Epithelial cell of esophagus (primary cell): ENCODE results near the gene CCDC137.

ENCODE experiments used
- DNase-seq: peaks from one replicate; pipeline ENCODE4 v3.0.0; 2010; ENCODE audit warnings: low read depth
- H3K4me3 ChIP-seq: 2 replicates; pipeline ENCODE4 v1.5.1; 2011; ENCODE audit warnings: mild to moderate bottlenecking, low read length, control low read depth
- CTCF ChIP-seq: IDR thresholded peaks from 2 replicates; pipeline ENCODE4 v1.5.1; 2011; ENCODE audit warnings: low read depth, mild to moderate bottlenecking, low read length, control low read depth, inconsistent platforms; ENCODE audit not compliant: insufficient read depth; ENCODE audit errors: missing control alignments

The CCDC137 gene

GRCh38 chr17:81717049-81717765, 50.7 kb downstream of the CCDC137 start:
- no peak overlapping the region for H3K4me3 ChIP-seq
- no peak for TF ChIP-seq CTCF
- no peak for DNase-seq

GRCh38 chr17:81717766-81718089, 51.2 kb downstream of the CCDC137 start:
- DNase-seq, result no peak
- no peak overlapping the region for H3K4me3 ChIP-seq
- TF ChIP-seq CTCF, result no peak

GRCh38 chr17:81719410-81720266, 53.1 kb downstream of the CCDC137 start:
- H3K4me3 ChIP-seq, result no peak overlapping the region
- no peak for TF ChIP-seq CTCF
- no peak for DNase-seq

GRCh38 chr17:81720267-81721071, 53.9 kb downstream of the CCDC137 start:
- DNase-seq, result no peak
- TF ChIP-seq CTCF, result no peak
- H3K4me3 ChIP-seq, result no peak overlapping the region

GRCh38 chr17:81722184-81723120, 55.9 kb downstream of the CCDC137 start:
- no peak overlapping the region for H3K4me3 ChIP-seq
- no peak for TF ChIP-seq CTCF
- DNase-seq, result peak; percentile 59
